HepG2 (cell line): Measurements from ENCODE around the gene EPB42. TPM values are rescaled to one million over a fixed set of nuclear protein-coding genes. Genes with fewer than 3 reads are reported as not detected.

Source experiments
- ARID4A ChIP-seq: sonication (generic); formaldehyde crosslinking; IDR thresholded peaks from 2 replicates; pipeline ENCODE4 v1.5.0; 2020; ENCODE audit warnings: mild to moderate bottlenecking, missing genetic modification reagents, borderline replicate concordance
- ATF1 ChIP-seq: IDR thresholded peaks from 2 replicates; pipeline ENCODE4 v1.6.1; 2016; ENCODE audit warnings: mild to moderate bottlenecking, control low read depth
- MEIS1 ChIP-seq: sonication (generic); formaldehyde crosslinking; IDR thresholded peaks from 2 replicates; pipeline ENCODE4 v1.9.0; 2021; ENCODE audit warnings: mild to moderate bottlenecking, missing genetic modification reagents, moderate library complexity, borderline replicate concordance
- ZC3H13 ChIP-seq: sonication (generic); formaldehyde crosslinking; IDR thresholded peaks from 2 replicates; pipeline ENCODE4 v1.8.1; 2023; ENCODE audit warnings: mild to moderate bottlenecking, missing genetic modification reagents, moderate library complexity
- ZNF331 ChIP-seq: sonication (generic); formaldehyde crosslinking; IDR thresholded peaks from 2 replicates; pipeline ENCODE4 v1.4.0; 2020; ENCODE audit warnings: missing genetic modification reagents
- ZNF512B ChIP-seq: sonication (generic); formaldehyde crosslinking; IDR thresholded peaks from 2 replicates; pipeline ENCODE4 v1.5.1; 2020; ENCODE audit warnings: missing genetic modification reagents, mild to moderate bottlenecking, borderline replicate concordance
- polyA plus RNA-seq, 8 experiments: library from polyadenylated mRNA; depleted of rRNA in 3 of 8; stranded (reverse) in 7 of 8; unstranded in 1 of 8; fragments of >200 nt; fragmentation: Illumina TruSeq in 4 of 8; extraction: Trizol in 4 of 8; gene quantifications; 2 replicates each; pipeline versions ENCODE4 v1.2.1 to v1.2.3, GENCODE V29; 2011 to 2016; ENCODE audit warnings: low read depth in 4 of 8, missing spikeins in 1 of 8, mixed read lengths in 1 of 8; ENCODE audit not compliant: insufficient read depth in 1 of 8
- total RNA-seq, 5 experiments: library from RNA; depleted of rRNA; stranded (reverse); fragments of >200 nt; fragmentation: Illumina TruSeq; extraction: Trizol; gene quantifications; 2 replicates each; pipeline ENCODE4 v1.2.3, GENCODE V29; 2016; ENCODE audit warnings: low read depth in 1 of 5

The EPB42 gene
- total and polyA plus RNA-seq, 2 of the 13 experiments (the other 11 are each of a cell fraction or from before 2014, with no cell fraction given): not detected

- no peak for TF ChIP-seq ZNF512B (CRISPR knock-in tag)
- no peak for TF ChIP-seq ZC3H13 (CRISPR knock-in tag)
- TF ChIP-seq MEIS1 (CRISPR knock-in tag): no peak
- TF ChIP-seq ARID4A (CRISPR knock-in tag): no peak
- no peak for TF ChIP-seq ZNF331 (CRISPR knock-in tag)
- no peak for TF ChIP-seq ATF1 (CRISPR knock-in tag)
- TF ChIP-seq, all 625 proteins: peak for 0
Observed at GRCh38 chr15:43210172-43210745, 10.6 kb downstream of the EPB42 start (continued).
